HepG2 (cell line): ENCODE data around the gene PLIN4. TPM values are rescaled to one million over a fixed set of nuclear protein-coding genes. Genes with fewer than 3 reads are reported as not detected.

ENCODE experiments used
- NFATC3 ChIP-seq: sonication (generic); formaldehyde crosslinking; IDR thresholded peaks from 2 replicates; pipeline ENCODE4 v1.5.1; 2020; ENCODE audit warnings: mild to moderate bottlenecking, missing genetic modification reagents
- NR2F2 ChIP-seq: IDR thresholded peaks from 2 replicates; pipeline ENCODE4 v1.6.1; 2012; ENCODE audit warnings: low read depth, inconsistent platforms, borderline replicate concordance
- REL ChIP-seq: sonication (generic); formaldehyde crosslinking; conservative IDR thresholded peaks from 2 replicates; pipeline ENCODE4 v1.8.0; 2022; ENCODE audit warnings: mild to moderate bottlenecking, missing genetic modification reagents, moderate library complexity
- polyA plus RNA-seq, 8 experiments: library from polyadenylated mRNA; depleted of rRNA in 3 of 8; stranded (reverse) in 7 of 8; unstranded in 1 of 8; fragments of >200 nt; fragmentation: Illumina TruSeq in 4 of 8; extraction: Trizol in 4 of 8; gene quantifications; 2 replicates each; pipeline versions ENCODE4 v1.2.1 to v1.2.3, GENCODE V29; 2011 to 2016; ENCODE audit warnings: low read depth in 4 of 8, missing spikeins in 1 of 8, mixed read lengths in 1 of 8; ENCODE audit not compliant: insufficient read depth in 1 of 8
- total RNA-seq, 5 experiments: library from RNA; depleted of rRNA; stranded (reverse); fragments of >200 nt; fragmentation: Illumina TruSeq; extraction: Trizol; gene quantifications; 2 replicates each; pipeline ENCODE4 v1.2.3, GENCODE V29; 2016; ENCODE audit warnings: low read depth in 1 of 5
- TF ChIP-seq, protein P1 (sequence below): sonication (generic); formaldehyde crosslinking; IDR thresholded peaks from 2 replicates; pipeline ENCODE4 v1.5.1; 2020; ENCODE audit warnings: mild to moderate bottlenecking, missing genetic modification reagents
- TF ChIP-seq, protein P2 (sequence below): IDR thresholded peaks from 2 replicates; pipeline ENCODE4 v1.6.1; 2016; ENCODE audit warnings: mild to moderate bottlenecking, missing biosample characterization, missing genetic modification reagents
- TF ChIP-seq, protein P3 (sequence below), 2 experiments: fragments of 450-650 bp in 1 of 2; sonication (generic) in 1 of 2; formaldehyde crosslinking in 1 of 2; IDR thresholded peaks; 2 replicates each; pipeline versions ENCODE4 v1.6.1 to v1.8.0; 2016 to 2022; ENCODE audit warnings: antibody characterized with exemption in 1 of 2, mild to moderate bottlenecking in 1 of 2, missing genetic modification reagents in 1 of 2
- TF ChIP-seq, protein P4 (sequence below): sonication (generic); formaldehyde crosslinking; IDR thresholded peaks from 2 replicates; pipeline ENCODE4 v1.5.0; 2020; ENCODE audit warnings: mild to moderate bottlenecking, missing genetic modification reagents, borderline replicate concordance
- TF ChIP-seq, protein P5 (sequence below): sonication (generic); formaldehyde crosslinking; IDR thresholded peaks from 2 replicates; pipeline ENCODE4 v1.5.0; 2020; ENCODE audit warnings: missing genetic modification reagents

The PLIN4 gene
- total and polyA plus RNA-seq, 2 of the 13 experiments (the other 11 are each of a cell fraction or from before 2014, with no cell fraction given) = 1.1 to 1.3 TPM

DNA sequence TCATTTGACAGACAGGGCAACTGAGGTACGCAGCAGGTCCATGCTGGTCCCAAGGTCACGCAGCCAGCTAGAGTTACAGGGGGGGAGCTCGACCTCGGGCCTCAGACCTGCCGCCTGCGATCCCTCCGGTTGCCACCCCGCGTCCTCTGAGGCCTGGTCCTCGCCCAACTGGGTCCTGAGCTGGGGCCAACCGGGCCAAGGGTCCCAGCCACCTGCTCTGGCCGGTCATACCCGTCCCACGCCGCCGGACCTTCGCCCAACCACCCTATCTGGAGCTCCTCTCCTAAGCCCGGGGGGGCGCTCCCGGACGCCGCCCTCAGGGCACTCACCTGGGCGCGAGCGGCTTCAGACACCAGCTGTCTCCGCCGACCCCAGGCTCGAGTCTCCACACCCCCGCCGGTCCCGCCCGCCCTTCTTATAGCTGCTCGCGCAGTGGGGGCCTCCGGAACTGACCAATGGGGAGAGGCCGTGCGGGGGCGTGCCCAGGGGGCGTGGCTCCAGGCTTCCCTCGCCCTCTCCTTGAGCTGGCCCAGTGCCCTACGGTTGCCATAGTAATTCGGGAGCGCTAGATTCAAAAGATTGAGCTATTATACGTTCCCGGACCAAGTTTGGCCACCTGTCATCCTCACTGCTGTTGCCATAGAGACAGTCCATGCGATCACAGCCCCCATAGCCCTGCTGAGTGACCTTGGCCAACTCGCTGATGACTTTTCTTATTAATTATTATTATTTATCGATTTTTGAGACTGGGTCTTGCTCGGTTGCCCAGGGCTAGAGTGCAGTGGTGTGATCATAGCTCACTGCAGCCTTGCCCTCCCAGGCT, 16.8 kb upstream of the PLIN4 start, which contains the start of gene PLIN5 (continued):
- TF ChIP-seq, protein P1, sequence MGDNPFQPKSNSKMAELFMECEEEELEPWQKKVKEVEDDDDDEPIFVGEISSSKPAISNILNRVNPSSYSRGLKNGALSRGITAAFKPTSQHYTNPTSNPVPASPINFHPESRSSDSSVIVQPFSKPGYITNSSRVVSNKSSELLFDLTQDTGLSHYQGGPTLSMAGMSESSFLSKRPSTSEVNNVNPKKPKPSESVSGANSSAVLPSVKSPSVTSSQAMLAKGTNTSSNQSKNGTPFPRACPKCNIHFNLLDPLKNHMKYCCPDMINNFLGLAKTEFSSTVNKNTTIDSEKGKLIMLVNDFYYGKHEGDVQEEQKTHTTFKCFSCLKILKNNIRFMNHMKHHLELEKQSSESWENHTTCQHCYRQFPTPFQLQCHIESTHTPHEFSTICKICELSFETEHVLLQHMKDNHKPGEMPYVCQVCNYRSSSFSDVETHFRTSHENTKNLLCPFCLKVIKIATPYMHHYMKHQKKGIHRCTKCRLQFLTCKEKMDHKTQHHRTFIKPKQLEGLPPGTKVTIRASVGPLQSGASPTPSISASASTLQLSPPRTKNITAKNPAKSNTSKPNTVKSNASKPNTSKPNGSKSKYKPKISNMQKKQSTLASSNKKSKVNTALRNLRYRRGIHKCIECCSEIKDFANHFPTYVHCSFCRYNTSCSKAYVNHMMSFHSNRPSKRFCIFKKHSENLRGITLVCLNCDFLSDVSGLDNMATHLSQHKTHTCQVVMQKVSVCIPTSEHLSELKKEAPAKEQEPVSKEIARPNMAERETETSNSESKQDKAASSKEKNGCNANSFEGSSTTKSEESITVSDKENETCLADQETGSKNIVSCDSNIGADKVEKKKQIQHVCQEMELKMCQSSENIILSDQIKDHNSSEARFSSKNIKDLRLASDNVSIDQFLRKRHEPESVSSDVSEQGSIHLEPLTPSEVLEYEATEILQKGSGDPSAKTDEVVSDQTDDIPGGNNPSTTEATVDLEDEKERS (CRISPR knock-in tag) = no peak
- TF ChIP-seq, protein P2, sequence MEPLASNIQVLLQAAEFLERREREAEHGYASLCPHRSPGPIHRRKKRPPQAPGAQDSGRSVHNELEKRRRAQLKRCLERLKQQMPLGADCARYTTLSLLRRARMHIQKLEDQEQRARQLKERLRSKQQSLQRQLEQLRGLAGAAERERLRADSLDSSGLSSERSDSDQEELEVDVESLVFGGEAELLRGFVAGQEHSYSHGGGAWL (CRISPR knock-in tag) = no peak
- TF ChIP-seq, protein P3, sequence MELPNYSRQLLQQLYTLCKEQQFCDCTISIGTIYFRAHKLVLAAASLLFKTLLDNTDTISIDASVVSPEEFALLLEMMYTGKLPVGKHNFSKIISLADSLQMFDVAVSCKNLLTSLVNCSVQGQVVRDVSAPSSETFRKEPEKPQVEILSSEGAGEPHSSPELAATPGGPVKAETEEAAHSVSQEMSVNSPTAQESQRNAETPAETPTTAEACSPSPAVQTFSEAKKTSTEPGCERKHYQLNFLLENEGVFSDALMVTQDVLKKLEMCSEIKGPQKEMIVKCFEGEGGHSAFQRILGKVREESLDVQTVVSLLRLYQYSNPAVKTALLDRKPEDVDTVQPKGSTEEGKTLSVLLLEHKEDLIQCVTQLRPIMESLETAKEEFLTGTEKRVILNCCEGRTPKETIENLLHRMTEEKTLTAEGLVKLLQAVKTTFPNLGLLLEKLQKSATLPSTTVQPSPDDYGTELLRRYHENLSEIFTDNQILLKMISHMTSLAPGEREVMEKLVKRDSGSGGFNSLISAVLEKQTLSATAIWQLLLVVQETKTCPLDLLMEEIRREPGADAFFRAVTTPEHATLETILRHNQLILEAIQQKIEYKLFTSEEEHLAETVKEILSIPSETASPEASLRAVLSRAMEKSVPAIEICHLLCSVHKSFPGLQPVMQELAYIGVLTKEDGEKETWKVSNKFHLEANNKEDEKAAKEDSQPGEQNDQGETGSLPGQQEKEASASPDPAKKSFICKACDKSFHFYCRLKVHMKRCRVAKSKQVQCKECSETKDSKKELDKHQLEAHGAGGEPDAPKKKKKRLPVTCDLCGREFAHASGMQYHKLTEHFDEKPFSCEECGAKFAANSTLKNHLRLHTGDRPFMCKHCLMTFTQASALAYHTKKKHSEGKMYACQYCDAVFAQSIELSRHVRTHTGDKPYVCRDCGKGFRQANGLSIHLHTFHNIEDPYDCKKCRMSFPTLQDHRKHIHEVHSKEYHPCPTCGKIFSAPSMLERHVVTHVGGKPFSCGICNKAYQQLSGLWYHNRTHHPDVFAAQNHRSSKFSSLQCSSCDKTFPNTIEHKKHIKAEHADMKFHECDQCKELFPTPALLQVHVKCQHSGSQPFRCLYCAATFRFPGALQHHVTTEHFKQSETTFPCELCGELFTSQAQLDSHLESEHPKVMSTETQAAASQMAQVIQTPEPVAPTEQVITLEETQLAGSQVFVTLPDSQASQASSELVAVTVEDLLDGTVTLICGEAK (IDR thresholded peaks at IDR 0.05) = no peak
- TF ChIP-seq, protein P3 (CRISPR knock-in tag; IDR thresholded peaks at IDR 0.05) = no peak
- TF ChIP-seq NFATC3 (CRISPR knock-in tag) (no peak), REL (no peak), NR2F2 (no peak)
- TF ChIP-seq, protein P4, sequence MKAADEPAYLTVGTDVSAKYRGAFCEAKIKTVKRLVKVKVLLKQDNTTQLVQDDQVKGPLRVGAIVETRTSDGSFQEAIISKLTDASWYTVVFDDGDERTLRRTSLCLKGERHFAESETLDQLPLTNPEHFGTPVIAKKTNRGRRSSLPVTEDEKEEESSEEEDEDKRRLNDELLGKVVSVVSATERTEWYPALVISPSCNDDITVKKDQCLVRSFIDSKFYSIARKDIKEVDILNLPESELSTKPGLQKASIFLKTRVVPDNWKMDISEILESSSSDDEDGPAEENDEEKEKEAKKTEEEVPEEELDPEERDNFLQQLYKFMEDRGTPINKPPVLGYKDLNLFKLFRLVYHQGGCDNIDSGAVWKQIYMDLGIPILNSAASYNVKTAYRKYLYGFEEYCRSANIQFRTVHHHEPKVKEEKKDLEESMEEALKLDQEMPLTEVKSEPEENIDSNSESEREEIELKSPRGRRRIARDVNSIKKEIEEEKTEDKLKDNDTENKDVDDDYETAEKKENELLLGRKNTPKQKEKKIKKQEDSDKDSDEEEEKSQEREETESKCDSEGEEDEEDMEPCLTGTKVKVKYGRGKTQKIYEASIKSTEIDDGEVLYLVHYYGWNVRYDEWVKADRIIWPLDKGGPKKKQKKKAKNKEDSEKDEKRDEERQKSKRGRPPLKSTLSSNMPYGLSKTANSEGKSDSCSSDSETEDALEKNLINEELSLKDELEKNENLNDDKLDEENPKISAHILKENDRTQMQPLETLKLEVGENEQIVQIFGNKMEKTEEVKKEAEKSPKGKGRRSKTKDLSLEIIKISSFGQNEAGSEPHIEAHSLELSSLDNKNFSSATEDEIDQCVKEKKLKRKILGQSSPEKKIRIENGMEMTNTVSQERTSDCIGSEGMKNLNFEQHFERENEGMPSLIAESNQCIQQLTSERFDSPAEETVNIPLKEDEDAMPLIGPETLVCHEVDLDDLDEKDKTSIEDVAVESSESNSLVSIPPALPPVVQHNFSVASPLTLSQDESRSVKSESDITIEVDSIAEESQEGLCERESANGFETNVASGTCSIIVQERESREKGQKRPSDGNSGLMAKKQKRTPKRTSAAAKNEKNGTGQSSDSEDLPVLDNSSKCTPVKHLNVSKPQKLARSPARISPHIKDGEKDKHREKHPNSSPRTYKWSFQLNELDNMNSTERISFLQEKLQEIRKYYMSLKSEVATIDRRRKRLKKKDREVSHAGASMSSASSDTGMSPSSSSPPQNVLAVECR (CRISPR knock-in tag) = peak; percentile 86
- TF ChIP-seq, protein P5, sequence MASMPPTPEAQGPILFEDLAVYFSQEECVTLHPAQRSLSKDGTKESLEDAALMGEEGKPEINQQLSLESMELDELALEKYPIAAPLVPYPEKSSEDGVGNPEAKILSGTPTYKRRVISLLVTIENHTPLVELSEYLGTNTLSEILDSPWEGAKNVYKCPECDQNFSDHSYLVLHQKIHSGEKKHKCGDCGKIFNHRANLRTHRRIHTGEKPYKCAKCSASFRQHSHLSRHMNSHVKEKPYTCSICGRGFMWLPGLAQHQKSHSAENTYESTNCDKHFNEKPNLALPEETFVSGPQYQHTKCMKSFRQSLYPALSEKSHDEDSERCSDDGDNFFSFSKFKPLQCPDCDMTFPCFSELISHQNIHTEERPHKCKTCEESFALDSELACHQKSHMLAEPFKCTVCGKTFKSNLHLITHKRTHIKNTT (CRISPR knock-in tag) = no peak
